ENCODE measurements around the gene IGFLR1. TPM values are rescaled to one million over a fixed set of nuclear protein-coding genes. Genes with fewer than 3 reads are reported as not detected.

The IGFLR1 gene
- total RNA-seq, 1 experiment from 2014 or later = 9.9 TPM

- POLR2A ChIA-PET = no interaction called here
- TF ChIP-seq NFATC4 (CRISPR knock-in tag; IDR thresholded peaks at IDR 0.05) = no peak
- TF ChIP-seq ZNF121 (CRISPR knock-in tag; IDR thresholded peaks at IDR 0.05) = no peak
- no peak for TF ChIP-seq GTF2I (CRISPR knock-in tag; conservative IDR thresholded peaks at IDR 0.05)
- no peak for TF ChIP-seq IRF2 (CRISPR knock-in tag; IDR thresholded peaks at IDR 0.05; ENCODE audit: borderline replicate concordance, low read depth)
- no peak for TF ChIP-seq RORB (CRISPR knock-in tag; IDR thresholded peaks at IDR 0.05)
- TF ChIP-seq MYBL2 (CRISPR knock-in tag; IDR thresholded peaks at IDR 0.05) = no peak
- no peak for TF ChIP-seq OVOL2 (CRISPR knock-in tag; IDR thresholded peaks at IDR 0.05; ENCODE audit: borderline replicate concordance)
- no peak for TF ChIP-seq ZNF512 (CRISPR knock-in tag; IDR thresholded peaks at IDR 0.05; ENCODE audit: borderline replicate concordance)
- no peak for TF ChIP-seq NFYB (CRISPR knock-in tag; conservative IDR thresholded peaks at IDR 0.05; ENCODE audit: low read depth)
- no peak for TF ChIP-seq ZNF425 (CRISPR knock-in tag; conservative IDR thresholded peaks at IDR 0.05)
- CTCF ChIA-PET = interaction anchor here (0.5 kb wide), 1 partner anchor 92 kb away, joined by 4 read pairs; no protein-coding TSS in a partner anchor
- Mint-ChIP-seq H3K27me3 (ENCODE audit: low read depth) (no peaks in the 10 kb centered on the region), H3K4me1 (0 out of 2 replicates have a peak, but pooled peaks cover 2% of the 10 kb centered on the region), H3K27ac (no peak overlapping the region), H3K36me3 (peaks cover 78% of the 10 kb centered on the region), H3K4me3 (no peak overlapping the region), H3K9me3 (no peaks in the 10 kb centered on the region)
- DNase-seq (ENCODE audit: low spot score) = no peak
- no peak for ATAC-seq
These were observed 14.9 kb downstream of the IGFLR1 start for GRCh38 chr19:35727053-35727955.

GRCh38 chr19:35725216-35725861 is 16.9 kb downstream of the IGFLR1 start:
- Mint-ChIP-seq H3K27ac (no peak overlapping the region), H3K9me3 (no peaks in the 10 kb centered on the region), H3K27me3 (ENCODE audit: low read depth) (no peaks in the 10 kb centered on the region), H3K36me3 (peaks cover 69% of the 10 kb centered on the region), H3K4me1 (no peaks in the 10 kb centered on the region), H3K4me3 (no peak overlapping the region)
- ATAC-seq (no peak), DNase-seq (ENCODE audit: low spot score) (no peak)
- ChIA-PET CTCF (no interaction called here), POLR2A (interaction anchor here (1.3 kb wide), 1 partner anchor 15 kb away, joined by 3 read pairs; no protein-coding TSS in a partner anchor)
- TF ChIP-seq RORB (CRISPR knock-in tag; IDR thresholded peaks at IDR 0.05) (no peak), ZSCAN18 (CRISPR knock-in tag; IDR thresholded peaks at IDR 0.05) (no peak), ATF1 (CRISPR knock-in tag; IDR thresholded peaks at IDR 0.05) (no peak), IRF2 (CRISPR knock-in tag; IDR thresholded peaks at IDR 0.05; ENCODE audit: borderline replicate concordance, low read depth) (no peak), ZNF281 (CRISPR knock-in tag; IDR thresholded peaks at IDR 0.05) (no peak), SMAD3 (CRISPR knock-in tag; IDR thresholded peaks at IDR 0.05; ENCODE audit: borderline replicate concordance) (no peak), CDX4 (CRISPR knock-in tag; IDR thresholded peaks at IDR 0.05; ENCODE audit: borderline replicate concordance) (no peak), OVOL2 (CRISPR knock-in tag; IDR thresholded peaks at IDR 0.05; ENCODE audit: borderline replicate concordance) (no peak), ETV6 (CRISPR knock-in tag; IDR thresholded peaks at IDR 0.05) (no peak), CREM (CRISPR knock-in tag; IDR thresholded peaks at IDR 0.05) (no peak), ZNF263 (CRISPR knock-in tag; IDR thresholded peaks at IDR 0.05; ENCODE audit: low read depth) (no peak), ZNF532 (CRISPR knock-in tag; IDR thresholded peaks at IDR 0.05; ENCODE audit: borderline replicate concordance) (no peak)
